ENCODE measurements around the gene ZNF513.

ZNF513 gene

GRCh38 chr2:27420996-27421395 is 40.5 kb upstream of the ZNF513 start:
- TF ChIP-seq CTCF (IDR thresholded peaks at IDR 0.05; ENCODE audit: borderline replicate concordance, insufficient read depth, low read depth, low read length), result no peak
- no peak overlapping the region for H3K4me3 ChIP-seq (ENCODE audit: low read depth, low read length)

- TF ChIP-seq CTCF (IDR thresholded peaks at IDR 0.05; ENCODE audit: borderline replicate concordance, insufficient read depth, low read depth, low read length), result no peak
- H3K4me3 ChIP-seq (ENCODE audit: low read depth, low read length), result no peak overlapping the region
Observed at GRCh38 chr2:27416151-27416550, 35.6 kb upstream of the ZNF513 start.

GRCh38 chr2:27412419-27413152 is 32.1 kb upstream of the ZNF513 start:
- H3K4me3 ChIP-seq (ENCODE audit: low read depth, low read length), result no peak overlapping the region
- no peak for TF ChIP-seq CTCF (IDR thresholded peaks at IDR 0.05; ENCODE audit: borderline replicate concordance, insufficient read depth, low read depth, low read length)

- no peak for TF ChIP-seq CTCF (IDR thresholded peaks at IDR 0.05; ENCODE audit: borderline replicate concordance, insufficient read depth, low read depth, low read length)
- peak within 1 kb of the TSS; percentile 96 for H3K4me3 ChIP-seq (ENCODE audit: low read depth, low read length)
Observed at GRCh38 chr2:27409321-27410073, 29.0 kb upstream of the ZNF513 start, which contains the start of gene PPM1G. TSS of gene PPM1G (minus strand) at chr2:27409591. CDS start at chr2:27409422, 169 bp downstream.

- peak overlapping the region; percentile 96 for H3K4me3 ChIP-seq (ENCODE audit: low read depth, low read length)
Observed at GRCh38 chr2:27408601-27409320, 28.2 kb upstream of the ZNF513 start.

More at GRCh38 chr2:27408601-27409320, 28.2 kb upstream of the ZNF513 start:
- no peak for TF ChIP-seq CTCF (IDR thresholded peaks at IDR 0.05; ENCODE audit: borderline replicate concordance, insufficient read depth, low read depth, low read length)

All from GM12875 (cell line).